Transverse colon (tissue), 4 donors: Measurements from ENCODE around the gene YPEL2. TPM values are rescaled to one million over a fixed set of nuclear protein-coding genes. Genes with fewer than 3 reads are reported as not detected.
"Not testable (repeated sequence)": the region's sequence is repeated elsewhere in the genome, so short reads cannot be mapped to it uniquely, and the experiment has no call there.

Experiments
- DNase-seq: peaks from one replicate; pipeline ENCODE4 v3.0.0-alpha.2; 2019
- H3K27ac ChIP-seq, 4 donors: fragments of 200-600 bp; sonication (generic); 2 replicates each; pipeline ENCODE4 v1.5.1; 2016 to 2018; ENCODE audit warnings: inconsistent platforms in 4 of 4
- H3K27me3 ChIP-seq: fragments of 200-600 bp; sonication (generic); 2 replicates; pipeline ENCODE4 v1.5.1; 2017; ENCODE audit warnings: inconsistent platforms
- H3K36me3 ChIP-seq, 4 donors: fragments of 200-600 bp; sonication (generic); 2 replicates each; pipeline ENCODE4 v1.5.1; 2017 to 2019; ENCODE audit warnings: inconsistent platforms in 4 of 4
- H3K4me1 ChIP-seq, 4 donors: fragments of 200-600 bp; sonication (generic); 2 replicates each; pipeline ENCODE4 v1.5.1; 2017 to 2020; ENCODE audit warnings: inconsistent platforms in 4 of 4
- H3K4me3 ChIP-seq, 4 donors: fragments of 200-600 bp; sonication (generic); 1 replicate in 1 of 4; 2 replicates in 3 of 4; pipeline versions ENCODE4 v1.5.1 to v1.6.1; 2017 to 2019; ENCODE audit warnings: inconsistent platforms in 4 of 4
- H3K9me3 ChIP-seq, 2 donors: fragments of 200-600 bp; sonication (generic); 2 replicates each; pipeline ENCODE4 v1.5.1; 2017 to 2019; ENCODE audit warnings: inconsistent platforms in 2 of 2
- EP300 ChIP-seq: sonication (generic); formaldehyde crosslinking; IDR thresholded peaks from one replicate; pipeline ENCODE4 v1.6.1; 2017; ENCODE audit warnings: antibody characterized with exemption, low read depth
- POLR2A ChIP-seq: fragments of 450-650 bp; IDR thresholded peaks from one replicate; pipeline ENCODE4 v1.6.1; 2016; ENCODE audit warnings: antibody characterized with exemption, mild to moderate bottlenecking, moderate library complexity
- POLR2AphosphoS5 ChIP-seq, 3 donors: sonication (generic); formaldehyde crosslinking; IDR thresholded peaks; one replicate each; pipeline ENCODE4 v1.6.1; 2016; ENCODE audit warnings: antibody characterized with exemption in 3 of 3
- WGBS, 2 donors: methylation state at CpG; one replicate each; pipeline ENCODE4 v1.1.5; 2018; ENCODE audit warnings: low coverage in 1 of 2; 5-methylcytosine and 5-hydroxymethylcytosine counted together
- in situ Hi-C, 4 donors: fragments of 200-750 bp; cut with MboI; loops; one replicate each; pipeline versions ENCODE4 v1.15.0 to v1.15.1; 2017; ENCODE audit warnings: low sequenced_read_pairs in 3 of 4, low pct_ligation_motif_present in 1 of 4, low pct_unique_long_range_greater_than_20kb in 1 of 4
- intact Hi-C: fragments of 100-400 bp; cut with DNase I; formaldehyde crosslinking; loops from one replicate; pipeline ENCODE4 v1.15.1; 2023; ENCODE audit warnings: low total_unique reads
- total RNA-seq, 4 donors: library from RNA; depleted of rRNA; stranded (reverse); fragments of >200 nt; gene quantifications; one replicate each; pipeline ENCODE4 v1.1.0, GENCODE V29; 2016
- TF ChIP-seq, protein P1 (sequence below), 5 experiments: fragments of 200-600 bp in 3 of 5; fragments of 450-650 bp in 2 of 5; sonication (generic) in 3 of 5; IDR thresholded peaks; 1 replicate in 2 of 5; 2 replicates in 3 of 5; pipeline ENCODE4 v1.5.1; 2016 to 2017; ENCODE audit warnings: antibody characterized with exemption in 5 of 5, inconsistent platforms in 3 of 5, mild to moderate bottlenecking in 2 of 5, moderate library complexity in 1 of 5

Gene YPEL2
- total RNA-seq, 4 donors from 2014 or later: 24.7 to 45.0 (median 32.8) TPM

DNA sequence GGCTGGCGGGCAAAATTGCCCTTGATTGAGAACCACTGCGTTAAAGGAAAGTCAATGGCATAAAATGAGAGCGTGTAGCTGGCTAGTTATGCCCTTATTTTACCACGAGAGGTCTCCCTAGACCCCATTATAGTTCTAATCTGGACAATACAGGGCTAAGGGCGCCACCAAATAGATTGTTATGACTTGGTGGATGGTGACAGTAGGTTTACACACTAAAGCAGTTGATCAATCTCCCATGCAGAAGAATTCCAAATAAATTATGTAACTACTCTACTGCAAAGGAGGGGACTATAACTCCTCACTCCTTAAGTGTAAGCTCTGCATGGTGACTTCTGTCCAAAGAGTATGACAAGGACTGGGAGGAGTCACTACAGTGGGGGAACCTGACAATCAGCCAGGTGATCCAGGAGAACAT lies 20.4 kb upstream of the YPEL2 start:
- peaks cover 0 to 8% (median 0%) of the 10 kb centered on the region in 4 donors for H3K4me1 ChIP-seq
- H3K4me3 ChIP-seq: no peak overlapping the region
- no peaks in the 10 kb centered on the region for H3K27me3 ChIP-seq
- no peak overlapping the region for H3K27ac ChIP-seq
- in situ Hi-C loops: loop anchor here in 3 of 4 donors (5.0 to 25.0 kb wide), 2 partner anchors 126 to 251 kb away; partner anchors contain the start of gene DHX40 (in 3 of the 3)
- DNase-seq: peak; percentile 32
- H3K9me3 ChIP-seq: no peaks in the 10 kb centered on the region
- 0 to 1% methylated on average over 1 to 5 of the region's 5 CpGs for WGBS, 2 donors
- TF ChIP-seq, protein P1, sequence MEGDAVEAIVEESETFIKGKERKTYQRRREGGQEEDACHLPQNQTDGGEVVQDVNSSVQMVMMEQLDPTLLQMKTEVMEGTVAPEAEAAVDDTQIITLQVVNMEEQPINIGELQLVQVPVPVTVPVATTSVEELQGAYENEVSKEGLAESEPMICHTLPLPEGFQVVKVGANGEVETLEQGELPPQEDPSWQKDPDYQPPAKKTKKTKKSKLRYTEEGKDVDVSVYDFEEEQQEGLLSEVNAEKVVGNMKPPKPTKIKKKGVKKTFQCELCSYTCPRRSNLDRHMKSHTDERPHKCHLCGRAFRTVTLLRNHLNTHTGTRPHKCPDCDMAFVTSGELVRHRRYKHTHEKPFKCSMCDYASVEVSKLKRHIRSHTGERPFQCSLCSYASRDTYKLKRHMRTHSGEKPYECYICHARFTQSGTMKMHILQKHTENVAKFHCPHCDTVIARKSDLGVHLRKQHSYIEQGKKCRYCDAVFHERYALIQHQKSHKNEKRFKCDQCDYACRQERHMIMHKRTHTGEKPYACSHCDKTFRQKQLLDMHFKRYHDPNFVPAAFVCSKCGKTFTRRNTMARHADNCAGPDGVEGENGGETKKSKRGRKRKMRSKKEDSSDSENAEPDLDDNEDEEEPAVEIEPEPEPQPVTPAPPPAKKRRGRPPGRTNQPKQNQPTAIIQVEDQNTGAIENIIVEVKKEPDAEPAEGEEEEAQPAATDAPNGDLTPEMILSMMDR (IDR thresholded peaks at IDR 0.05): peak; percentile 75 to 88 (median 82)
- no peak for TF ChIP-seq POLR2AphosphoS5 (IDR thresholded peaks at IDR 0.05)
- intact Hi-C loops: loop anchor here (2.0 kb wide), 1 partner anchor 130 kb away; no protein-coding TSS in a partner anchor
- no peaks in the 10 kb centered on the region for H3K36me3 ChIP-seq

DNA sequence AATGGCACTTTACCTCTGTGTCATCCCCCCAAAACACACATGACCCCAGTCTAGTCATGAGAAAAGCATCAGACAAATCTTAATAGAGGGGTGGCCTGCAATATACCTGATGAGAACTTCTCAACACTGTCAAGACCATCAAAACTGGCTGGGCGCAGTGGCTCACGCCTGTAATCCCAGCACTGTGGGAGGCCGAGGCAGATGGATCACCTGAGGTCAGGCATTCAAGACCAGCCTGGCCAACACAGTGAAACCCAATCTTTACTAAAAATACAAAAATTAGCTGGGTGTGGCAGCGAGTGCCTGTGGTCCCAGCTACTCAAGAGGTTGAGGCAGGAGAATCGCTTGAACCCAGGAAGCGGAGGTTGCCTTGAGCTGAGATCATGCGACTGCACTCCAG lies 19.9 kb upstream of the YPEL2 start:
- not testable (repeated sequence) for H3K4me1 ChIP-seq, H3K36me3 ChIP-seq, H3K27ac ChIP-seq, H3K9me3 ChIP-seq, DNase-seq, H3K27me3 ChIP-seq, H3K4me3 ChIP-seq
- WGBS, 2 donors: 75 to 92% methylated on average over 2 to 7 of the region's 7 CpGs
- intact Hi-C loops: loop anchor here (2.0 kb wide), 1 partner anchor 129 kb away; no protein-coding TSS in a partner anchor
- in situ Hi-C loops: loop anchor here in 3 of 4 donors (5.0 to 25.0 kb wide), 2 partner anchors 126 to 251 kb away; partner anchors contain the start of gene DHX40 (in 3 of the 3)

DNA sequence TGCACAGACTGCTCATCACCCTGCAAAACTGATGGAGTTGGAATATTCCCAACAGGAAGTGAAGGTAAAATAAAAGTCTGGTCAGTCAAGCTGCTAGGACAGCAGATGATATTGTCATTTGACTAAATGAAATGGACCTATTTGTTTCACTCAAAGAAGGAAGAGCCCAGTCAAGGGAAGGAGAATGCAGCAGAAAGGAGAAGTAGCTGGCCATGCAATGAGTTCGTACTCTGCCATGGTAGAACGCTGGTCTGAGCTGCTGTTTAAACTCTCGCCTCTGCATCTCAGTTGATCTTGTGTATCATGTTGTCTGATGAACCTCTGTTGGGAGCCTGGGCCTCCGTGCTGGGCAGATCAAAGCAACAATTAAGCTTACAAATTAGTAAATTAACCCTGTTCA lies 15.6 kb upstream of the YPEL2 start:
- no peaks in the 10 kb centered on the region for H3K9me3 ChIP-seq
- in situ Hi-C loops: loop anchor here in 3 of 4 donors (25.0 kb wide), 1 partner anchor 246 kb away; the partner anchor contains the start of gene DHX40 (in 3 of the 3)
- intact Hi-C loops: no loop called here
- peaks cover 0 to 4% (median 0%) of the 10 kb centered on the region in 4 donors for H3K4me1 ChIP-seq
- no peak overlapping the region for H3K27ac ChIP-seq
- TF ChIP-seq POLR2AphosphoS5 (IDR thresholded peaks at IDR 0.05) (no peak), EP300 (no peak), POLR2A (no peak)
- TF ChIP-seq, protein P1 (IDR thresholded peaks at IDR 0.05): no peak
- no peaks in the 10 kb centered on the region for H3K36me3 ChIP-seq
- H3K27me3 ChIP-seq: no peaks in the 10 kb centered on the region
- no peak overlapping the region for H3K4me3 ChIP-seq
- no peak for DNase-seq
- 72% methylated on average over 4 of the region's 4 CpGs; no CpG with 5 or more reads in 1 of the 2 donors for whole genome bisulfite sequencing, 2 donors

DNA sequence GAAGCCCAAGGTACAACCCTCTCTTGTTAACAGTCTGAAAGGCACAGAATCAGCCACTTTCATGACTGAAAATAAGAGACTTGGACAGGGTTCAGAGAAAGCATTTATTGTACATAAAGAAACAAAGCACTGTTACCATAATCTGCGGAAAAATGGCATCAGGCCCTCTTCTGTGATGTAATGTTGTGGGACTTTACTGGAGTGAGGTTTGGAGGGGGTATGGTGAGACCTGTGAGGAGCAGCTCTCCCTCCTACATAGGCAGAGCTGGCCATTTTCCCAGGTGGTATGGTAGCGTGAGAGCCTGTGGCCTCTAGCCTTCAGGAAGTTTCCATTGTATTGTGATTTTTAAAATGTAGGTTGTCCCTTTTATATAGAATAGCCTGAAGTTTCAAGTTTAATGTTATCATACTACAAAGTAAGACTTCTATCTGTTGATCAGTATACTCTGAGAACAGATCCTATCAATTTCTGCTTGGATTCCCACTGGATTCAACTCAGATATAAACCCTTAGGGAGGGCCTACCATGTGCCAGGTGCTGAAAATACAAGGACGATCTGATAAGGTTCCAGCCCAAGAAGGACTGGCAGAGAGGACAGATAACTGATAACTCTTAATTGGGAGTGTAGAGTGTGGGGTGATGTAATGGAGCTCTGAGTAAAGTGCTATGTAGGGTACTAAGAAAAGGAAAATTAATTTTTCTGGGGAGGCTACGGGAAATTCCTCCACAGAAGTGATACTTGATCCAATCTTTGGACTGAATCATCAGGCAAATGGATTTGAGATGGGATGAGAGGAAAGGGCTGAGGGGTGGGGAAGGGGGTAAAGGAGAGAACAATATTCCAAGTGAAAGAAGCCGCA lies 4.1 kb upstream of the YPEL2 start:
- in situ Hi-C loops: loop anchor here in 3 of 4 donors (5.0 to 10.0 kb wide), 3 partner anchors 110 to 120 kb away; no protein-coding TSS in a partner anchor
- Histone ChIP-seq H3K4me3 (no peak overlapping the region), H3K27me3 (no peaks in the 10 kb centered on the region), H3K27ac (no peak overlapping the region), H3K4me1 (peaks cover 15 to 37% (median 29%) of the 10 kb centered on the region in 4 donors), H3K36me3 (no peaks in the 10 kb centered on the region), H3K9me3 (no peaks in the 10 kb centered on the region)
- no peak for DNase-seq
- intact Hi-C loops: no loop called here
- WGBS, 2 donors: 81 to 89% methylated on average over 4 to 5 of the region's 5 CpGs
- TF ChIP-seq, protein P1 (IDR thresholded peaks at IDR 0.05): no peak
- TF ChIP-seq POLR2AphosphoS5 (IDR thresholded peaks at IDR 0.05) (no peak), EP300 (no peak), POLR2A (no peak)
